HUDEP-2 (cell line): Measurements from ENCODE around the gene CCDC78.

Source experiments
- DNase-seq, 76 experiments: peaks; one replicate each; lab custom pipeline; 2025; ENCODE audit not compliant: unreplicated experiment in 76 of 76; lab: John Stamatoyannopoulos, UW

Gene CCDC78

DNA sequence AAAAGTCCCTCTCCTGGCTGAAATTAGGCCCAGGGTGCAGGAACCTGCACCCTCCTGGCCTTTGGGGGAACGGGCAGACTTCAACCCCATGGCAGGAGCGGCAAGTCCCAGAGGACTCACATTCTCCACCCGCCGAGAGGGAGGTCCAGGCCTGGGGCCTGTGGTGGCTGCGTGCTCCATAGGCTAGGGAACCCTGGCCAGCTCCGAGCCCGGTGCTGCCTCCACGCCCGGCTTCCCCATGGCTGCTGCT lies 130 bp downstream of the CCDC78 start:
- DNase-seq: no peak

DNA sequence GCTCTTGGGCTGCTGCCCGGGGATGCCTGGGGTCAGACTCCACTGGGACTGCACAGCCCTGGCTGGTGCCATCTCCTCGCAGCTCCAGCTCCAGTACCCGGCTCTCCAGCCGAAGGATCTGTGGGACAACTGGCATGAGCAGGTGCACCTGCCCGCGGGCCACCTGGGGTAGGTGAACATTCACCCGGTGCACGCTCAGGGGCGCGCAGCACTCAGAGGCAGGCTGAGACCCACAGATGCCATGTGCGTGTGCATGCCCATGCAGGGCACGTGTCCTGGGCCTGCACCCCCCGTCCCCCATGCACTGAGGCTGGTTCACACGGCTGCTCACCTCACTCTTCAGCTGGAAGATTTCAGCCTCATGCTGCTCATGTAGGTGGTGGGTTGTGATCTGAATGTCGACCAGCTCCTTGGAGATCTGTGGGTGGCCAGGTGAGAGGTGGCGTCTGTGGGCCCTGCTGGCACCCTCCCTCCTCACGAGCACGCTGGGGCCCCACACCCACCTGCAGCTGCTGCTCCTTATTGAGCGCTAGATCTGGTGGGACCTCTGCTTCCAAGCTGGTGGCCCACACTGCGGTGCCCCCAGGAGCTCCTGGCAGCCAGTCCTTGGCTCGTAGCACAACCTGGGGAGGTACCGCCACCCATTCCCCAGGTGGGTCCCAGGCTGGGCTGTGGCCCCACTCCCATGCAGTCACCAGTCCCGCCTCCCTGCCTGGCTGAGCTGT lies 618 bp downstream of the CCDC78 start:
- DNase-seq: no peak

DNA sequence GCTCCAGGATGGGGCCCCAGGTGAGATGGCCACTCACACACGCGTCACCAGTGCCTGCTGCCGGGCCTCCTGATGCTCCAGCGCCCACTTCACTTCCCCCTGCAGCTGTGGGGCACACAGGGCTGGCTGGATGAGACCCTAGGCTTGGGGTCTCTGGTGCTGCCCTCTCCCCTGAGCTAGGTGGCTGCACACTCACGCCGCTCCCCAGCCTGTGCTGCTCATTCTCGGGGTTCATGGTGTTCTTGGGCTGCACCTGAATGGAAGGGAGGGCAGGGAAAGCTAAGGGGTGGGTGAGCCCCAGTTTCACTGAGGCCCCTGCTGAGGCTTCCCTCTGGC lies 1.2 kb downstream of the CCDC78 start:
- DNase-seq: no peak

DNA sequence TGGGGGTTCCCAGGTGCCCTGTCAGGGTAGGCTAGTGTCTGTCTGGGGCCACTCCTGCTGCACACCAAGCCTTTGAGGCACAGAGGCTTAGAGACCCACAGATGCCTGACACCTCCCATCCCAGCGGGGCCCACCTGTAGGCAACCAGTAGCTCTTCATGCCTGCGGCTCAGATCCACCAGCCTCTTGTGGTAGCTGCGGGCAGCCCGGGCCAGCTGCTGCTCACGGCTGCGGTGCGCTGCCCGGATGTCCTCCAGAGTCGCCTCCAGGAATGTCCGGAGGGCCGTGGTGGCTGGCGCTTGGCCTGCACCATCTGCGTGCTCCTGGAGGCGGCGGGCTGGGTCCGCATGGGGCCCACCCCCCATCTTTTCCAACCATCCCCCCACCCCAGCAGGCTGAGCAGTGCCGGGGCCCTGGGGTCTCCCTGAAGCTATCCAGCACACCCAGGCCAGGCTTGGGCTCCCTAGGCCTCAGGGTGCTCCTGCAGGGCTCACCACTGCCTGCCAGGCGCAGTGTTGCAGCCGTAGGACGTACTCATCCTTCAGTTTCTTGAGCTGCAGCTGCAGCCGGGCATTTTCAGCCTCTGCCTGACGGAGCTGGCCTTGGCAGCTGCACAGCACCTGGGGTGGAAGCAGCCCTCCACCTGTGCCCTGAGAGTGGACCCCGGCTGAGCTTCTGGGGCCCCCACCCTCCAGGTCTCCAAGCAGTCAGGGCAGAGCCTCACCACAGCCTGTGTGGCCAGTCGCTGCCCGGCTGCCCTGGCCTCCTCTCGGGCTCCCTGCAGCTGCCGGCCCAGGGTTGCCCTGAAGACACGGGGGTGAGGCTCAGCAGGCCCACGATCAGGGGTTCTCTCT lies 1.8 kb downstream of the CCDC78 start:
- no peak for DNase-seq

DNA sequence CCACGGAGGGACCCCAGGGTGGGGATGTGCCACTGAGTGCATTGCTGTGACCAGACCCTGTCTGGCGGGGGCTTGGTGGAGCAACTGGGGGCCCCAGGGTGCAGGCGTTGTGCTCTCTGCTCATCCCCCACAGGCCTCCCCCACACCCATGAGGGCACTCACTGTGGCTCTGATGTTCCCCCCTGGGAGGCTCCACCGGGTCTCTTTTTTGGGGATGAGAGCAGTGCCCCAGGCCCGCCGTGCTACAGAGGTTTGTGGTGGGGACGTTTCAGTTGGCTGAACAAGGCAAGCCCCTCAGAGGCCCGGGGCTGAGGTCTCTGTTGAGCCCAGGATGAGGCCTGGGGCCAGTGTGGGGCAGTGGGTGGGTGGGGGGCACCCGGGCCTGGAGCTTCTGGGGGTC lies 2.5 kb downstream of the CCDC78 start:
- DNase-seq: no peak

DNA sequence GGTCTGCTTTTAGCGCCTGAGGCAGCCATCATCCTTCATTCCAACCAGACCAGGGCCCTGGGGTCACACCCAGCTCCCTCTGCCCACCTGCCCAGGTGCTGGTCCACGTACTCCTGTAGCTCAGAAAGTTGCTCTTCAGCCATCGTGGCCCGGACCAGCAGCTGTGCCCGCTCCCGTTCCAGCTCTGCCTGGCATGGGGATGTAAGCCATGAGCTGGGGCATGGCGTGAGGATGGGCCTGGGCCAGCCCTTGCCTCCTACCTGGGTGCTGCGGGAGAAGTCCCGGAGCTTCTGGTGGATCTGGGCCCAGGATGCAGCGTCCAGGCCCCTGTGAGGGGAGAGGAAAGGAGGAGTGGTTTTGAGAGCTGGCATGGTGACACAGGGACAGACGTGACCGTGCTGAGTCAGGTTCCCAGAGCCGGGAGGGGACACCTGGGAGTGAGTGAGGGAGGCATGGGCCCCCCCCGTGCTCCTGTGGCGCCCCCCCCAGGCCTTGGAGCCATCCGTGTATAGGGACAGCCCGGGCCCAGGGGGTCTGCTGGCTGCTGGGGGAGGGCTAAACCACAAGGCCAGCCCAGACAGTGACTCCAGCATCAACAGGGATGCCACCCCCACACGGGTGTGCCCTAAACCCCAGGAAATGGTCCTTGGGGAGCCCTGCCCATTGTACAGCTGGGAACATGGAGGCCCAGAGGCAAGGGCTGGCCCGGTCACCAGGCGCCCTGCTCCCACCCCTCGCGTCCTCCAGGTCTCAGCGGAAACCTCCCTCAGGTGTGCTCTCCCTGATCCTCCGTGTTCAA lies 3.2 kb downstream of the CCDC78 start:
- peak in 1 of 76 experiments; percentile 27 for DNase-seq

DNA sequence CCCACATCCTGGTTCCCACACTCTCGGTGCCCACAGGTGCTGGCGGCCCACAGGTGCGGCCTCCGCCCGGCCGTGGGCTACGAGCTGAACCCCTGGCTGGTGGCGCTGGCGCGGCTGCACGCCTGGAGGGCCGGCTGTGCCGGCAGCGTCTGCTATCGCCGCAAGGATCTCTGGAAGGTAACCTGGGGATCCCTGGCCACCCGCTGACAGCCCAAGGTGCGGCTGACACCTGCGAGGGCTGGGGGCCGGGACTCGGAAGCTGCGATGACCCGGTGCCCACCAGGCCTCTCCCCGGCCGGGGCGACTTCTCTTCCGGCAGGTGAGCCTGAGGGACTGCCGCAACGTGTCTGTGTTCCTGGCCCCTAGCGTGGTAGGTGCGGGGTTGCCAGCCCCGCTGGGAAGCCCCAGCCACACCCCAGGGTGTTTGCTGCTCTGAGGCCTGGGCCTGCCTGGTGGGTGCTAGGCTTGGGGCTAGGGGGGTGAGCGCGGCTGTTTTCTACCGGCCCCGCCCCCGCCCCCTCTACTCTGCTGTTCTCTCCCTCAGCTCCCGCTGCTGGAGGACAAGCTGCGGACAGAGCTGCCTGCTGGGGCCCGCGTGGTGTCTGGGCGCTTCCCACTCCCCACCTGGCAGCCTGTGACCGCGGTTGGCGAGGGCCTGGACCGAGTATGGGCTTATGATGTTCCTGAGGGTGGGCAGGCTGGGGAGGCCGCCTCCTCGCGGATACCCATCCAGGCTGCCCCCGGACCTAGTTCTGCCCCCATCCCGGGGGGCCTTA lies 4.3 kb downstream of the CCDC78 start:
- no peak for DNase-seq

DNA sequence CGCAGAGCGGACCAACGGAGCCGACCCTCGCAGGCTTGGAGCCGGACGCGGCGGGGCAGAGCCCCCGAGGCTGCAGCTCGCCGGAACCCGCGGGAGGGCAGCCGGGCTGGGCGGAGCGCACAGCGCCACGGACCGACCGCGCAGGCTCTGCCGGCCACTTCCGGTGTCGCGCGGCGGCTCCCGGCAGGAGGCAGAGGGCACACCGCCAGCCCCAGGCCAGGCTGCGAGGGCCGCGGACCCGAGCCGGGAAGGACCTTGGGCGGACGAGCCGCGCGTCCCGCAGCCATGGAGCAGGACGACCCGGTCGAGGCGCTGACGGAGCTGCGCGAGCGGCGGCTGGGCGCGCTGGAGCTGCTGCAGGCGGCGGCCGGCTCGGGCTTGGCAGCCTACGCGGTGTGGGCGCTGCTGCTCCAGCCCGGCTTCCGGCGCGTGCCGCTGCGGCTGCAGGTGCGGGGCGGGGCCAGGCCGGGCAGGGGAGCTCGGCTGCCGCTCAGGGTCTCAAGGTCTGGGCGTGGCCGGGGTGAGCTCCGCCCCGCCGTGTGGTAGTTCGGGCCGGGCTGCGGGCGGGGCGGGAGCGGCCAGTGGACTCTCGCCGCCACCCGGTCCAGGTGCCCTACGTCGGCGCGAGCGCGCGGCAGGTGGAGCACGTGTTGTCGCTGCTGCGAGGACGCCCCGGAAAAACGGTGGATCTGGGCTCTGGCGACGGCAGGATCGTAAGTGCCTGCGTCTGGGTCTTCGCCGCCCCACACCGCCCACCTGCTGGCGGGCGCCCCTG lies 5.1 kb downstream of the CCDC78 start, which contains the start of gene ANTKMT:
ANTKMT (plus strand) TSS at position 157 of the 775 bp plus-strand sequence; CDS start at position 286, 129 bp downstream.
- peak in 73 of 76 experiments; percentile 43 to 96 (median 82) for DNase-seq

DNA sequence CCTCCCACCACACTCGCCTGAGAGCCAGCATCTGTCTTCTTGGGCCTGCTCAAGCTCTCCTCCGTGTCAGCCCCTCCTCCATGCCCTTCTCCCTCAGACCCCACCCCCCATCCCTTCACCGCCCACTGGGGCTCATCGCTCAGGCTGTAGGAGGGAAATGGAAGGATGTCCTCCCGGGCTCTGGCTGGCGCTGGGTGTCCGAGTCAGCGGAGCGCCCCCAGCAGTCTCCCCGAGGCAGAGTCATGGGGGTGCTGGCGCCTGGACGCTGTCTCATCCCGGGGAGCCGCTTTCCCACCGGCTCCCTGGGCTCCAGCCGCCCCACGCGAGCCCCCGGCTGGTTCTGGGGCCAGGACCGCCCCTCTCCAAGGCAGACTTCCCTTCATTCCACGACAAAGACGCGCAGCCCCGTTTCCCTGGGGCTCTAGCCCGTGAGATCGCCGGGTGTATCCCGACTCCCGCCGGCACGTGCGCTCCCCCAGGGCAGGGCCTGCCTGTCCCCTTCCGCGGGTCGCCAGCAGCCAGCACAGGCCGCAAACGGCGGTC lies 5.7 kb downstream of the CCDC78 start:
- peak in 55 of 76 experiments; percentile 17 to 96 (median 50) for DNase-seq

DNA sequence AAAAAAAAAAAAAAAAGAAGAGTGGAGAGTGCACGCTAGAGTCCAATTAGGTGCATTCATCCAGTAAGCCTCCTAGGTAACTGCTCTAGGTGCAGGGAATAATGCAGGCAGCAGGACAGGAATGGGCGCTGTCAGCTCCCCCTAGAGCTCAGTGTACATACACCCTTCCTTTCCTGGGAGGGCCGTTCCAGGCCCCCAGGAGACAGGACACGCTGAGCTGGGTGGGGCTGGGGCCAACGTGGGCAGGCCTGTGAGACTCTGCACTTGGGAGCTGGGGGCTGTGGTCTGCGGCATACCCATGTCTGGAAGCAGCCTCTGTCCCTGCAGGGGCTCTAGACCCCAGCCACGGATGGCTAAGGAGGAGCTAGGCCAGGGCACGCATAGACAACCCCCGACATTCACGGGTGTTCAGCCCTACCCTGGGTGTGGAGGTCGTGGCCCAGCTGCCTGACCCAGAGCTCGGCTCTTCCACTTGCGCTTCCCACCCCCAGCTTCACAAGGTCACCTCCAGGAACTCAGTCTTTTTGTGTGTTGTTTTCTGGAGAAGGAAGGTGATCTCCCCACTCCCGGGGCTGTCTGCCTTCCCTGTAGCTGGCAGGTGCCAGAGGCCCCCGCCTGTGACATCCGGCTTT lies 6.3 kb downstream of the CCDC78 start:
- peak in 18 of 76 experiments; percentile 13 to 45 (median 30) for DNase-seq

DNA sequence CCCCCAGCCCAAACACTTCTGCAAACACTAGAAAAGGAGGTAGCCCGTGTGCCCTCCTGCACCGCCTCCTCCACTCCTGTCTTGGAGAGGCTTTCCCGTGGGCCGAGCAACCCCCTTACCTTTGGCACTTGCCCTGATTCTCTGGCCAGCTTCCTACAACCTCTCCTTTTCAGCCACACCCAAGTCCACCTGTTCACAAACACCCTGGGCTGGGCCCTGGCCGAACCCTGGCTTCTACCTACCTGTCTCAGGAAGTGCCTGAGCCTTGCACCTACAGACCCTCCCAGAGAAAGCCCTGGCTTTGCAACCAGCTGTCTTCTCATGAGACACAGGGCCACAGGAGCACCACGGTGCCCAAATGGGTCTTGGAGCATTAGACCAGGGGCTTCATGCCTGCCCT lies 7.3 kb downstream of the CCDC78 start:
- DNase-seq: no peak

DNA sequence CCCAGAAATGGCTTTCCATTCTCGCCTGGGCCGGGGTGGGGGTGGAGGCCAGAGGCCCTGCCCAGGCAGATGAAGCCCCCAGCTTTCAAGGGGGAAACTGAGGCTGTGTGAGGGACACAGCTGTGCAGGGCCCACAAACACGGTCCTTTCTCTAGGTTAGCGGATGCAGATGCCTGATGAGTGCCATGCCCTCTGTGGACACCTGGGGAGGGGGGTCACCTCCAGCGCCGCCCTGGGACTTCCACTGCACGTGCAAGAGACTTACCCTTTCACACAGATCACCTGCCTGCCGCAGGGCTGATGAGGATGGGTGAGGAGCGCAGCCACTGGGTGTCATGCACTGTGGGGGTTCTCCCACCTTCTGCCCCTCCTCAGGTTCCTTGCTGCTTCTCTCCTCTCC lies 7.9 kb downstream of the CCDC78 start:
- no peak for DNase-seq

DNA sequence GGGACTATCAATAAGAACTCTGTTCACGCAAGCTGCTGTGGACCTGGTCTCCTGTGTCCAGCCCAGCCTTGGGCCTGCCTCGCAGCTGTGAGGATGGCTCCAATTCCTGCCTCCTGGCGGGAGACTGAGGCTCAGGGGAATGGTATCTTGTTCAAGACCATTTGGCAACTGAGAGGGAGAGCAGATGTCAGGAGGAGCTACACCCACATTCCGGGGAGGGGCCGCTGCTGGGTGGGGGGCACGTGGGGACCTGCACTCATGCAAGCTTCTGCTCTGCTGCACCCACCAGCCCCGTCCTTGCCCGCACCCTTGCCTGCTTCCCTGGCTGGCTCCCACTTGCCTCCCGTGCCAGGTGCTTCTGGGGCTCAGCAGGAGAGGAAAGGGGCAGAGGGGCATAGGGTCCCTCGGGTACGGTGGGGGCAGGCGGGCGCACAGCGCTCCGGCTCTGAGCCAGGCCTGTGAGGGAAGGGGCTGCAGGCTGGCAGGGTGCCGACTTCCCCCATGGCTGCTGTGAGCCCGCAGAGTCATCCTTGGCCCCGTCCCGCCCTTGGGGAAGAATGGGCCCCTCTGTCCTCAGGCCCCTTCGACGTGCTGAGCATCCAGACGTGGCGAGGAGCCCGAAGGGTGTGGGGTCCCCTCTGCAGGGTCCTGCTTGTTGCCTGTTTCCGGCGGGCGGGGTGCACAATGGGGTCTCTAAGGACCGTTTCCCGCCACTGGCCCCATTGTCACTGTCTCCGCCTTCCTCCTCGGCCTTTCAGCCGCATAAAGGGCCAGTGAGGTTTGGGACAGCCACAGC lies 8.6 kb downstream of the CCDC78 start:
- no peak for DNase-seq

DNA sequence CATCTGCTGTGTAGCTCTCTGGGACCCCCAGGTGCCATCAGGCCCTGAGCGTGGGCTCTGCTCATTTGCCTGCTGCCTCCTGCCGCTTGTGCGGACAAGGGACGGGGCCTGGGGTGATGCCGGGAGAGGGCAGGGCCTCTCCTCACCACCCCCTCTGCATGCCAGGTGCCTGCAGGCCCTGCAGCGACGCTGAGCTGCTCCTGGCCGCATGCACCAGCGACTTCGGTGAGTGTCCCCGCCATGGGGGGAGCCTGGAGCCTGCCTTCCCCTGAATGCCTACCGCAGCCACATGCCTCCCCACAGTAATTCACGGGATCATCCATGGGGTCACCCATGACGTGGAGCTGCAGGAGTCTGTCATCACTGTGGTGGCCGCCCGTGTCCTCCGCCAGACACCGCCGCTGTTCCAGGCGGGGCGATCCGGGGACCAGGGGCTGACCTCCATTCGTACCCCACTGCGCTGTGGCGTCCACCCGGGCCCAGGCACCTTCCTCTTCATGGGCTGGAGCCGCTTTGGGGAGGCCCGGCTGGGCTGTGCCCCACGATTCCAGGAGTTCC lies 9.4 kb downstream of the CCDC78 start:
- DNase-seq: no peak

DNA sequence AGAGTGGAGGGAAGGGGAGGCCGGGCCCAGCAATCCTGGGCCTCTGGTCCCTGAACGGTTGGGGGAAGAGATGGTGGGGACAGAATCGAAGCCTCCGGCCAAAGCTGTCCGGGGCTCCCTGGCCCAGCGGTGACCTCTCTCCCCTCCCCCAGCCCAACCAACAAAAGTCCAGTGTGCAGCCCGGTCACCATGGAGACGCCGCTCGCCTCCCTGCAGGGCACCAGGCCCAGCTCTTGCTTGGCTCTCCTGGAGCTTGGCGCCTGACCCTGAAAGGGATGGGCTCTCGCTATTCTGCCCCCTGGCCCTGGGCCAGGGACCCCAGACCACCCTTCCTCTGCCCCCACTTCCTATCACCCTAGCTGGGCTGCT lies 10.1 kb downstream of the CCDC78 start:
- DNase-seq: no peak

DNA sequence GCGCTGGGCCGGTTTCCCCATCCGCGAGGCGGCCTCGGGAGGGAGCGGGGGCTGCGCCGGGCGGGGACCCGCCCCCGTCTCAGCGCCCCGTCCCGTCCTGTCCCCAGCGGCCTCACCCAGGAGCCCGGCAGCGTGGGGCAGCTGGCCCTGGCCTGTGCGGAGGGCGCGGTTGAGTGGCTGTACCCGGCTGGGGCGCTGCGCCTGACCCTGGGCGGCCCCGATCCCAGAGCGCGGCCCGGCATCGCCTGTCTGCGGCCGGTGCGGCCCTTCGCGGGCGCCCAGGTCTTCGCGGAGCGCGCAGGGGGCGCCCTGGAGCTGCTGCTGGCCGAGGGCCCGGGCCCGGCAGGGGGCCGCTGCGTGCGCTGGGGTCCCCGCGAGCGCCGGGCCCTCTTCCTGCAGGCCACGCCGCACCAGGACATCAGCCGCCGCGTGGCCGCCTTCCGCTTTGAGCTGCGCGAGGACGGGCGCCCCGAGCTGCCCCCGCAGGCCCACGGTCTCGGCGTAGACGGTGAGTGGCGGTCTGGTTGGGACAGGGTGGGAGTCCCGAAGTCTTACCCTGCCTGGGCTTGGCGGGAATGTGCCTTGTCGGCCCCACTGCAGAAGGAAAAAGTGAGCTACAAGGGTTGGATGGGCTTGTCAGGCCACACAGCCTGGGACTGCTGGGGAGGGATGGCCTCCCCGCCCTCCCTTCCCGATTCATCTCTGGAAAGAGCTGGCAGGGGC lies 10.6 kb downstream of the CCDC78 start:
- peak in 20 of 76 experiments; percentile 13 to 45 (median 30) for DNase-seq
